Panc1 (cell line): ENCODE data around the gene ZFP57. TPM values are rescaled to one million over a fixed set of nuclear protein-coding genes. Genes with fewer than 3 reads are reported as not detected.

Source experiments
- ATAC-seq: fragments of 200-7000 bp; cut with Tn5 transposase; 2 replicates; pipeline ENCODE4 v1.9.1; 2020; ENCODE audit warnings: mild to moderate bottlenecking, moderate library complexity
- Bru-seq: library from RNA; stranded (reverse); fragments of 400-500 nt; gene quantifications from one replicate; lab custom pipeline; 2021; lab: Mats Ljungman, UMichigan
- BruChase-seq, 2 experiments: library from RNA; stranded (reverse); fragments of 400-500 nt; gene quantifications; one replicate each; lab custom pipeline; 2021; lab: Mats Ljungman, UMichigan
- BruUV-seq: library from RNA; stranded (reverse); fragments of 400-500 nt; replicated peaks from 2 replicates; lab custom pipeline; 2021; lab: Mats Ljungman, UMichigan
- CTCF ChIA-PET: fragments of 300-600 bp; sonication (Branson Sonifier 250); formaldehyde crosslinking; loops from one replicate; lab custom pipeline; 2022; ENCODE audit warnings: antibody characterized with exemption; lab: Charles Lee
- POLR2A ChIA-PET: fragments of 300-600 bp; sonication (Branson Sonifier 250); formaldehyde crosslinking; loops from one replicate; lab custom pipeline; 2022; ENCODE audit warnings: antibody characterized with exemption; lab: Charles Lee
- DNase-seq: peaks from one replicate; pipeline ENCODE4 v3.0.0-alpha.2; 2010; ENCODE audit warnings: low read depth, low spot score
- H3K27ac ChIP-seq: 2 replicates; pipeline ENCODE4 v1.5.1; 2011; ENCODE audit warnings: mild to moderate bottlenecking, low read length, inconsistent platforms
- H3K27me3 ChIP-seq: fragments of 200-500 bp; sonication (Bioruptor generic); 2 replicates; pipeline ENCODE4 v1.6.0; 2014; ENCODE audit warnings: low read length, inconsistent platforms; ENCODE audit not compliant: control insufficient read depth, insufficient read depth
- H3K36me3 ChIP-seq: fragments of 200-500 bp; sonication (Bioruptor generic); 2 replicates; pipeline ENCODE4 v1.5.1; 2014; ENCODE audit warnings: inconsistent platforms, mild to moderate bottlenecking, low read length, moderate library complexity; ENCODE audit not compliant: control insufficient read depth, insufficient read depth
- H3K4me1 ChIP-seq: 2 replicates; pipeline ENCODE4 v1.5.1; 2011; ENCODE audit warnings: inconsistent platforms, mild to moderate bottlenecking, low read length, moderate library complexity; ENCODE audit not compliant: control insufficient read depth, insufficient read depth
- H3K4me3 ChIP-seq, 2 experiments: 2 replicates each; pipeline ENCODE4 v1.5.1; 2011 to 2012; ENCODE audit warnings: low read depth in 2 of 2, low read length in 2 of 2, mild to moderate bottlenecking in 2 of 2, inconsistent platforms in 1 of 2, moderate library complexity in 1 of 2
- H3K9me3 ChIP-seq: fragments of 200-500 bp; sonication (Bioruptor generic); 2 replicates; pipeline ENCODE4 v1.5.1; 2014; ENCODE audit warnings: low read depth, mild to moderate bottlenecking, inconsistent platforms, low read length, moderate library complexity; ENCODE audit not compliant: control insufficient read depth, insufficient read depth
- POLR2AphosphoS5 ChIP-seq: IDR thresholded peaks from 2 replicates; pipeline ENCODE4 v1.6.1; 2012; ENCODE audit warnings: mild to moderate bottlenecking, low read depth, low read length, moderate library complexity
- SIN3A ChIP-seq: IDR thresholded peaks from 2 replicates; pipeline ENCODE4 v1.6.1; 2012; ENCODE audit warnings: low read depth, mild to moderate bottlenecking, low read length, moderate library complexity, borderline replicate concordance; ENCODE audit not compliant: insufficient read depth
- TCF7L2 ChIP-seq: IDR thresholded peaks from 2 replicates; pipeline ENCODE4 v1.6.1; 2011; ENCODE audit warnings: mild to moderate bottlenecking, low read depth, low read length, inconsistent platforms
- in situ Hi-C: cut with HindIII; loops from 2 replicates; pipeline ENCODE4 v1.10.0; 2016; ENCODE audit warnings: low sequenced_read_pairs, low pct_unique_long_range_greater_than_20kb
- intact Hi-C: fragments of 100-400 bp; cut with micrococcal nuclease; formaldehyde crosslinking; loops from one replicate; pipeline ENCODE4 v1.10.0; 2022; ENCODE audit not compliant: unreplicated experiment
- long read RNA-seq: library from polyadenylated mRNA; unstranded; transcript quantifications from one replicate; pipeline ENCODE4 v2.0.0, GENCODE V29; 2021; ENCODE audit not compliant: unreplicated experiment
- polyA plus RNA-seq: library from polyadenylated mRNA; unstranded; fragments of >200 nt; gene quantifications from one replicate; pipeline ENCODE4 v1.2.1, GENCODE V29; 2012; ENCODE audit warnings: missing spikeins; ENCODE audit not compliant: insufficient read length
- total RNA-seq: library from RNA; stranded (reverse); gene quantifications from one replicate; pipeline ENCODE4 v1.2.1, GENCODE V29; 2021; ENCODE audit not compliant: unreplicated experiment
- TF ChIP-seq, protein P1 (sequence below): fragments of 450-650 bp; IDR thresholded peaks from 2 replicates; pipeline ENCODE4 v1.5.1; 2017; ENCODE audit warnings: mild to moderate bottlenecking
- TF ChIP-seq, protein P2 (sequence below), 2 experiments: IDR thresholded peaks; 2 replicates each; pipeline ENCODE4 v1.6.1; 2011 to 2012; ENCODE audit warnings: low read depth in 2 of 2, control low read depth in 1 of 2, low read length in 1 of 2, mild to moderate bottlenecking in 1 of 2, moderate library complexity in 1 of 2; ENCODE audit not compliant: insufficient read depth in 1 of 2

The ZFP57 gene
- total RNA-seq = not detected
- not detected for polyA plus RNA-seq
- Bru-seq, nascent RNA = not detected
- not detected for BruChase-seq, experiment 1, labeled RNA remaining after a 2-hour chase
- percentile 9 among the genes with signal in this experiment for BruChase-seq, experiment 2, labeled RNA remaining after a 6-hour chase
- long read RNA-seq = 0 reads

DNA sequence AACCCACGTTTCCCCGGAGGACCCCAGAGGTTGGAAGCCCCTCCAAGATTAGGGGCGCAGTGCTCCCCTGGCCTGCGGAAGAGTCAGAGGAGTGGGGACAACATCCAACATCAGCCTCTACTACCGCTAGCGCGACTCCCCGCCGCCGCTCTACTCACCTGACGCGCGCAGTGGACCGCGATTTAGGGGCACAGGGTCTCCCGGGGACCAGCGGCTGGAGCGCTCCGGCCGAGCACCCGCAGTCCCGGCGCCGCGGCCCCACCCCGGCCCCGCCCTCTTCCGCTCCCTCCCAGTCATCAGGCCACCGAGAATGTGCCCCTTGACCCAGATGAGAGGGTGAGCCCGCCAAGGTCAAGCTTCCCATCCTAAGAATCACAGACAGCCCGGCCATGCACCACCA, at the start of gene ZFP57:
Gene ZFP57 (minus strand): TSS at position 249 of the 400 bp plus-strand sequence. CDS start 4,149 bp downstream, outside the sequence.
- no peak for ATAC-seq
- Histone ChIP-seq H3K27me3 (no peaks in the 10 kb centered on the region; the same call in 1 of the 2 replicates), H3K4me3 (no peak within 1 kb of the TSS), H3K9me3 (no peaks in the 10 kb centered on the region), H3K27ac (no peak within 1 kb of the TSS), H3K36me3 (no peaks in the 10 kb centered on the region), H3K4me1 (no peaks in the 10 kb centered on the region)
- intact Hi-C loops = no loop called here
- ChIA-PET POLR2A (no interaction called here), CTCF (no interaction called here)
- TF ChIP-seq POLR2AphosphoS5 (no peak), SIN3A (no peak), TCF7L2 (no peak)
- TF ChIP-seq, protein P1, sequence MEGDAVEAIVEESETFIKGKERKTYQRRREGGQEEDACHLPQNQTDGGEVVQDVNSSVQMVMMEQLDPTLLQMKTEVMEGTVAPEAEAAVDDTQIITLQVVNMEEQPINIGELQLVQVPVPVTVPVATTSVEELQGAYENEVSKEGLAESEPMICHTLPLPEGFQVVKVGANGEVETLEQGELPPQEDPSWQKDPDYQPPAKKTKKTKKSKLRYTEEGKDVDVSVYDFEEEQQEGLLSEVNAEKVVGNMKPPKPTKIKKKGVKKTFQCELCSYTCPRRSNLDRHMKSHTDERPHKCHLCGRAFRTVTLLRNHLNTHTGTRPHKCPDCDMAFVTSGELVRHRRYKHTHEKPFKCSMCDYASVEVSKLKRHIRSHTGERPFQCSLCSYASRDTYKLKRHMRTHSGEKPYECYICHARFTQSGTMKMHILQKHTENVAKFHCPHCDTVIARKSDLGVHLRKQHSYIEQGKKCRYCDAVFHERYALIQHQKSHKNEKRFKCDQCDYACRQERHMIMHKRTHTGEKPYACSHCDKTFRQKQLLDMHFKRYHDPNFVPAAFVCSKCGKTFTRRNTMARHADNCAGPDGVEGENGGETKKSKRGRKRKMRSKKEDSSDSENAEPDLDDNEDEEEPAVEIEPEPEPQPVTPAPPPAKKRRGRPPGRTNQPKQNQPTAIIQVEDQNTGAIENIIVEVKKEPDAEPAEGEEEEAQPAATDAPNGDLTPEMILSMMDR = no peak
- TF ChIP-seq, protein P2, sequence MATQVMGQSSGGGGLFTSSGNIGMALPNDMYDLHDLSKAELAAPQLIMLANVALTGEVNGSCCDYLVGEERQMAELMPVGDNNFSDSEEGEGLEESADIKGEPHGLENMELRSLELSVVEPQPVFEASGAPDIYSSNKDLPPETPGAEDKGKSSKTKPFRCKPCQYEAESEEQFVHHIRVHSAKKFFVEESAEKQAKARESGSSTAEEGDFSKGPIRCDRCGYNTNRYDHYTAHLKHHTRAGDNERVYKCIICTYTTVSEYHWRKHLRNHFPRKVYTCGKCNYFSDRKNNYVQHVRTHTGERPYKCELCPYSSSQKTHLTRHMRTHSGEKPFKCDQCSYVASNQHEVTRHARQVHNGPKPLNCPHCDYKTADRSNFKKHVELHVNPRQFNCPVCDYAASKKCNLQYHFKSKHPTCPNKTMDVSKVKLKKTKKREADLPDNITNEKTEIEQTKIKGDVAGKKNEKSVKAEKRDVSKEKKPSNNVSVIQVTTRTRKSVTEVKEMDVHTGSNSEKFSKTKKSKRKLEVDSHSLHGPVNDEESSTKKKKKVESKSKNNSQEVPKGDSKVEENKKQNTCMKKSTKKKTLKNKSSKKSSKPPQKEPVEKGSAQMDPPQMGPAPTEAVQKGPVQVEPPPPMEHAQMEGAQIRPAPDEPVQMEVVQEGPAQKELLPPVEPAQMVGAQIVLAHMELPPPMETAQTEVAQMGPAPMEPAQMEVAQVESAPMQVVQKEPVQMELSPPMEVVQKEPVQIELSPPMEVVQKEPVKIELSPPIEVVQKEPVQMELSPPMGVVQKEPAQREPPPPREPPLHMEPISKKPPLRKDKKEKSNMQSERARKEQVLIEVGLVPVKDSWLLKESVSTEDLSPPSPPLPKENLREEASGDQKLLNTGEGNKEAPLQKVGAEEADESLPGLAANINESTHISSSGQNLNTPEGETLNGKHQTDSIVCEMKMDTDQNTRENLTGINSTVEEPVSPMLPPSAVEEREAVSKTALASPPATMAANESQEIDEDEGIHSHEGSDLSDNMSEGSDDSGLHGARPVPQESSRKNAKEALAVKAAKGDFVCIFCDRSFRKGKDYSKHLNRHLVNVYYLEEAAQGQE (IDR thresholded peaks at IDR 0.05; ENCODE audit: insufficient read depth in 1 of 2, low read depth in 2 of 2, low read length in 1 of 2) = no peak
- BruUV-seq = no TSS peak
- DNase-seq = no peak
- in situ Hi-C loops = no loop called here

DNA sequence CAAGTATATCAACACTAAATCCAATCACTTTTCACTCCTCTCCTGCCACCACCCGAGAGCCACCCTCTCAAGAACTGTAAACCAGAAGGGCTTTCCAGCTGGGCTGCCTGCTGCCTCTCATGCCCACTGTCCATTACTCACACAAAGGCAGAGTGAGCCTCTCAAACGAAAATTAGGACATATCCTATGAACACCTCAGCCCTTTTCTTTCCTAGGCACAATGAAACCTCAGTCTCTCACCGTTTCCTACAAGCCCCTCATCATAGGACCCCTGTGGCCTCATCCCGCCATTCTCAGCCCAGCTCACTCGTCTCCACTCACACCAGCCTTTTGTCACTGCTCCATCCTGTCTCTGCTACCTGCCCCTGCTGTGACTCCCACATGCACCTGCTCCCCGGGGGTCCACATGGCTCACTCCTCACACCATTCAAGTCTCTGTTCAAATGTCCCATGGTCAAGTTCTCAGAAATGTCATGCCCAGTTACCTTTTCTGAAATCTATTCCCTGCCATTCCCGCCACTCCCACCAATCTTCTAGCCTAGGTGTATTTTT, 49.7 kb upstream of the ZFP57 start:
- Histone ChIP-seq H3K9me3 (no peaks in the 10 kb centered on the region), H3K4me3 (no peak overlapping the region), H3K27me3 (no peaks in the 10 kb centered on the region), H3K4me1 (no peaks in the 10 kb centered on the region), H3K27ac (no peak overlapping the region), H3K36me3 (no peaks in the 10 kb centered on the region)
- no peak for ATAC-seq
- DNase-seq = no peak
- CTCF ChIA-PET = no interaction called here
- TF ChIP-seq SIN3A (no peak), POLR2AphosphoS5 (no peak), TCF7L2 (no peak)
- TF ChIP-seq, protein P2 (IDR thresholded peaks at IDR 0.05; ENCODE audit: insufficient read depth in 1 of 2, low read depth in 2 of 2, low read length in 1 of 2) = no peak
- TF ChIP-seq, protein P1 = no peak
- BruUV-seq = no TSS peak
- intact Hi-C loops (loop anchor here (10.0 kb wide), 1 partner anchor 274 kb away; no protein-coding TSS in a partner anchor), in situ Hi-C loops (no loop called here)
- POLR2A ChIA-PET = no interaction called here
